Measurements from ENCODE around the gene ABHD12.

DNA sequence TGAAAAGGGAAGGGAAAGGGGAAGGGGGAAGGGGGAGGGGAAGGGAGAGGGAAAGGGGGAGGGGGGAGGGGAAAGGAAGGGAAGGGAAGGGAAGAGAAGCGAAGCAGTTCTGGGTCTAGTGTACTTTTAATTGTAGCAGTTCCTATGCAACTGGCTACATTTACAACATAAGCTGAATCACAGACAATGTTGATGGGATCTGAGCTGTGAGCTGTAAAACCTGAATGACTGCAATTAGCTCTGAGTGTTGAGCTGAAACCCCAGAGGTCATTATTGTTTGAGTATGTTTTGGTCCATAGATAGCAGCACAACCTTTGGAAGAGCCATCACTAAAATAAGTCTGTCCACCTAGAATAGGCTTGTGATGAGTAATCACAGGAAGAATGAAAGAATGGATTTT lies 7.2 kb upstream of the ABHD12 start:
- TF ChIP-seq, protein P1, sequence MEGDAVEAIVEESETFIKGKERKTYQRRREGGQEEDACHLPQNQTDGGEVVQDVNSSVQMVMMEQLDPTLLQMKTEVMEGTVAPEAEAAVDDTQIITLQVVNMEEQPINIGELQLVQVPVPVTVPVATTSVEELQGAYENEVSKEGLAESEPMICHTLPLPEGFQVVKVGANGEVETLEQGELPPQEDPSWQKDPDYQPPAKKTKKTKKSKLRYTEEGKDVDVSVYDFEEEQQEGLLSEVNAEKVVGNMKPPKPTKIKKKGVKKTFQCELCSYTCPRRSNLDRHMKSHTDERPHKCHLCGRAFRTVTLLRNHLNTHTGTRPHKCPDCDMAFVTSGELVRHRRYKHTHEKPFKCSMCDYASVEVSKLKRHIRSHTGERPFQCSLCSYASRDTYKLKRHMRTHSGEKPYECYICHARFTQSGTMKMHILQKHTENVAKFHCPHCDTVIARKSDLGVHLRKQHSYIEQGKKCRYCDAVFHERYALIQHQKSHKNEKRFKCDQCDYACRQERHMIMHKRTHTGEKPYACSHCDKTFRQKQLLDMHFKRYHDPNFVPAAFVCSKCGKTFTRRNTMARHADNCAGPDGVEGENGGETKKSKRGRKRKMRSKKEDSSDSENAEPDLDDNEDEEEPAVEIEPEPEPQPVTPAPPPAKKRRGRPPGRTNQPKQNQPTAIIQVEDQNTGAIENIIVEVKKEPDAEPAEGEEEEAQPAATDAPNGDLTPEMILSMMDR (IDR thresholded peaks at IDR 0.05), result no peak
- no peak for TF ChIP-seq EZH2 (IDR thresholded peaks at IDR 0.05; ENCODE audit: borderline replicate concordance, insufficient read depth, low read depth, low read length, poor library complexity, severe bottlenecking)
